ENCODE measurements around the gene EPHB2.

Gene EPHB2

GRCh38 chr1:22865736-22866135, 155.1 kb downstream of the EPHB2 start:
- TF ChIP-seq TAF1 (IDR thresholded peaks at IDR 0.05; ENCODE audit: borderline replicate concordance, insufficient read depth, low read length) (no peak), POLR2AphosphoS5 (IDR thresholded peaks at IDR 0.05; ENCODE audit: low read depth, low read length) (no peak), SIN3A (IDR thresholded peaks at IDR 0.05; ENCODE audit: borderline replicate concordance, insufficient read depth, low read length) (no peak), FOXP2 (optimal IDR thresholded peaks at IDR 0.05; ENCODE audit: borderline replicate concordance, extremely low read depth, extremely low read length, insufficient read depth) (no peak), REST (IDR thresholded peaks at IDR 0.05; ENCODE audit: insufficient read depth in 1 of 2, low read depth in 2 of 2, low read length in 2 of 2) (no peak)

GRCh38 chr1:22866868-22867267, 156.2 kb downstream of the EPHB2 start:
- no peak for TF ChIP-seq TAF1 (IDR thresholded peaks at IDR 0.05; ENCODE audit: borderline replicate concordance, insufficient read depth, low read length)
- no peak for TF ChIP-seq SIN3A (IDR thresholded peaks at IDR 0.05; ENCODE audit: borderline replicate concordance, insufficient read depth, low read length)
- TF ChIP-seq REST (IDR thresholded peaks at IDR 0.05; ENCODE audit: insufficient read depth in 1 of 2, low read depth in 2 of 2, low read length in 2 of 2), result no peak
- no peak for TF ChIP-seq POLR2AphosphoS5 (IDR thresholded peaks at IDR 0.05; ENCODE audit: low read depth, low read length)
- no peak for TF ChIP-seq FOXP2 (optimal IDR thresholded peaks at IDR 0.05; ENCODE audit: borderline replicate concordance, extremely low read depth, extremely low read length, insufficient read depth)

GRCh38 chr1:22868331-22868730, 157.7 kb downstream of the EPHB2 start:
- TF ChIP-seq POLR2AphosphoS5 (IDR thresholded peaks at IDR 0.05; ENCODE audit: low read depth, low read length) (no peak), TAF1 (IDR thresholded peaks at IDR 0.05; ENCODE audit: borderline replicate concordance, insufficient read depth, low read length) (no peak), FOXP2 (optimal IDR thresholded peaks at IDR 0.05; ENCODE audit: borderline replicate concordance, extremely low read depth, extremely low read length, insufficient read depth) (no peak), SIN3A (IDR thresholded peaks at IDR 0.05; ENCODE audit: borderline replicate concordance, insufficient read depth, low read length) (no peak), REST (IDR thresholded peaks at IDR 0.05; ENCODE audit: insufficient read depth in 1 of 2, low read depth in 2 of 2, low read length in 2 of 2) (no peak)

GRCh38 chr1:22869325-22869724, 158.7 kb downstream of the EPHB2 start:
- no peak for TF ChIP-seq SIN3A (IDR thresholded peaks at IDR 0.05; ENCODE audit: borderline replicate concordance, insufficient read depth, low read length)
- TF ChIP-seq TAF1 (IDR thresholded peaks at IDR 0.05; ENCODE audit: borderline replicate concordance, insufficient read depth, low read length), result no peak
- no peak for TF ChIP-seq REST (IDR thresholded peaks at IDR 0.05; ENCODE audit: insufficient read depth in 1 of 2, low read depth in 2 of 2, low read length in 2 of 2)
- TF ChIP-seq FOXP2 (optimal IDR thresholded peaks at IDR 0.05; ENCODE audit: borderline replicate concordance, extremely low read depth, extremely low read length, insufficient read depth), result no peak
- no peak for TF ChIP-seq POLR2AphosphoS5 (IDR thresholded peaks at IDR 0.05; ENCODE audit: low read depth, low read length)

Measured in PFSK-1 (cell line).